CD4-positive, alpha-beta T cell treated with Interleukin-2 at 100 ng/mL for 4 hours (primary cell): Measurements from ENCODE around the gene PYY.
A peak's percentile ranks its signal among the peaks of the same experiment; 100 is the strongest.

Experiments used
- DNase-seq: peaks from one replicate; pipeline ENCODE4 v3.0.0-alpha.2; 2020; ENCODE audit warnings: low spot score

Gene PYY

GRCh38 chr17:43915559-43915958, 38.2 kb downstream of the PYY start:
- DNase-seq = no peak

- DNase-seq = no peak
Measured at GRCh38 chr17:43914451-43914850, 39.3 kb downstream of the PYY start.

- no peak for DNase-seq
Measured at GRCh38 chr17:43913584-43913983, 40.2 kb downstream of the PYY start.

- no peak for DNase-seq
Measured at GRCh38 chr17:43912635-43913304, 41.0 kb downstream of the PYY start.

- DNase-seq = no peak
Measured at GRCh38 chr17:43911904-43912303, 41.8 kb downstream of the PYY start.

- no peak for DNase-seq
Measured at GRCh38 chr17:43909537-43910231, 44.1 kb downstream of the PYY start.

GRCh38 chr17:43907998-43908721, 45.6 kb downstream of the PYY start:
- peak; percentile 52 for DNase-seq

GRCh38 chr17:43907425-43907981, 46.2 kb downstream of the PYY start, which contains the start of gene MPP2:
TSS of gene MPP2 (minus strand) at chr17:43907536. CDS start at chr17:43904460, 3,076 bp downstream.
- DNase-seq = peak; percentile 45

GRCh38 chr17:43906951-43907424, 46.8 kb downstream of the PYY start:
- DNase-seq = no peak

- DNase-seq = peak; percentile 19
Measured at GRCh38 chr17:43905985-43906852, 47.5 kb downstream of the PYY start.

GRCh38 chr17:43905400-43905984, 48.2 kb downstream of the PYY start:
- DNase-seq = no peak
